ENCODE measurements around the gene ERBB4. TPM values are rescaled to one million over a fixed set of nuclear protein-coding genes. Genes with fewer than 3 reads are reported as not detected.

ERBB4 gene
- total RNA-seq, 1 donor from 2014 or later: 2.8 TPM

- Mint-ChIP-seq H3K4me1 (ENCODE audit: unreplicated experiment) (peaks cover 4% of the 10 kb centered on the region), H3K36me3 (ENCODE audit: unreplicated experiment) (no peaks in the 10 kb centered on the region), H3K27ac (ENCODE audit: unreplicated experiment) (no peak overlapping the region), H3K4me3 (ENCODE audit: unreplicated experiment) (no peak overlapping the region), H3K9me3 (ENCODE audit: unreplicated experiment) (no peaks in the 10 kb centered on the region), H3K27me3 (ENCODE audit: unreplicated experiment) (no peaks in the 10 kb centered on the region)
- DNase-seq (ENCODE audit: extremely low spot score, unreplicated experiment): no peak
- TF ChIP-seq CTCF (IDR thresholded peaks at IDR 0.05): no peak
Measured at GRCh38 chr2:211620986-211621385, 917.6 kb downstream of the ERBB4 start.

GRCh38 chr2:211617803-211618202, 920.8 kb downstream of the ERBB4 start:
- no peak for DNase-seq (ENCODE audit: extremely low spot score, unreplicated experiment)
- Mint-ChIP-seq H3K4me3 (ENCODE audit: unreplicated experiment) (no peak overlapping the region), H3K4me1 (ENCODE audit: unreplicated experiment) (peaks cover 4% of the 10 kb centered on the region), H3K36me3 (ENCODE audit: unreplicated experiment) (no peaks in the 10 kb centered on the region), H3K27me3 (ENCODE audit: unreplicated experiment) (no peaks in the 10 kb centered on the region), H3K27ac (ENCODE audit: unreplicated experiment) (no peak overlapping the region), H3K9me3 (ENCODE audit: unreplicated experiment) (no peaks in the 10 kb centered on the region)
- no peak for TF ChIP-seq CTCF (IDR thresholded peaks at IDR 0.05)

GRCh38 chr2:211611621-211612020, 927.0 kb downstream of the ERBB4 start:
- Mint-ChIP-seq H3K4me1 (ENCODE audit: unreplicated experiment) (peaks cover 4% of the 10 kb centered on the region), H3K36me3 (ENCODE audit: unreplicated experiment) (no peaks in the 10 kb centered on the region), H3K27ac (ENCODE audit: unreplicated experiment) (no peak overlapping the region), H3K27me3 (ENCODE audit: unreplicated experiment) (no peaks in the 10 kb centered on the region), H3K9me3 (ENCODE audit: unreplicated experiment) (no peaks in the 10 kb centered on the region), H3K4me3 (ENCODE audit: unreplicated experiment) (no peak overlapping the region)
- TF ChIP-seq CTCF (IDR thresholded peaks at IDR 0.05): no peak
- no peak for DNase-seq (ENCODE audit: extremely low spot score, unreplicated experiment)

GRCh38 chr2:211611061-211611518, 927.5 kb downstream of the ERBB4 start:
- no peak for DNase-seq (ENCODE audit: extremely low spot score, unreplicated experiment)
- H3K4me3 Mint-ChIP-seq (ENCODE audit: unreplicated experiment): no peak overlapping the region
- H3K36me3 Mint-ChIP-seq (ENCODE audit: unreplicated experiment): no peaks in the 10 kb centered on the region
- no peaks in the 10 kb centered on the region for H3K9me3 Mint-ChIP-seq (ENCODE audit: unreplicated experiment)
- no peak overlapping the region for H3K27ac Mint-ChIP-seq (ENCODE audit: unreplicated experiment)
- no peaks in the 10 kb centered on the region for H3K27me3 Mint-ChIP-seq (ENCODE audit: unreplicated experiment)
- no peak for TF ChIP-seq CTCF (IDR thresholded peaks at IDR 0.05)
- H3K4me1 Mint-ChIP-seq (ENCODE audit: unreplicated experiment): peaks cover 4% of the 10 kb centered on the region

GRCh38 chr2:211609127-211609526, 929.5 kb downstream of the ERBB4 start:
- peaks cover 4% of the 10 kb centered on the region for H3K4me1 Mint-ChIP-seq (ENCODE audit: unreplicated experiment)
- H3K27me3 Mint-ChIP-seq (ENCODE audit: unreplicated experiment): no peaks in the 10 kb centered on the region
- H3K9me3 Mint-ChIP-seq (ENCODE audit: unreplicated experiment): no peaks in the 10 kb centered on the region
- no peak for DNase-seq (ENCODE audit: extremely low spot score, unreplicated experiment)
- H3K27ac Mint-ChIP-seq (ENCODE audit: unreplicated experiment): no peak overlapping the region
- H3K36me3 Mint-ChIP-seq (ENCODE audit: unreplicated experiment): no peaks in the 10 kb centered on the region
- TF ChIP-seq CTCF (IDR thresholded peaks at IDR 0.05): no peak
- no peak overlapping the region for H3K4me3 Mint-ChIP-seq (ENCODE audit: unreplicated experiment)
